ENCODE data around the gene MCTP1. TPM values are rescaled to one million over a fixed set of nuclear protein-coding genes. Genes with fewer than 3 reads are reported as not detected.

MCTP1 gene
- total and polyA plus RNA-seq, 2 of the 13 experiments (the other 11 are each of a cell fraction or from before 2014, with no cell fraction given): 0.15 to 0.48 TPM

GRCh38 chr5:94906750-94907149 lies 378.1 kb downstream of the MCTP1 start:
- H3K27ac ChIP-seq (ENCODE audit: extremely low read length, insufficient read depth, low read length): no peak overlapping the region
- no peaks in the 10 kb centered on the region for H3K36me3 ChIP-seq (replicated peaks in 1 of 2; ENCODE audit: control insufficient read depth in 1 of 2, insufficient read depth in 2 of 2, low read length in 2 of 2)
- intact Hi-C loops (cut with micrococcal nuclease; ENCODE audit: unreplicated experiment): no loop called here
- H3K27me3 ChIP-seq (ENCODE audit: control insufficient read depth in 1 of 2, insufficient read depth in 2 of 2, low read length in 2 of 2): no peaks in the 10 kb centered on the region
- H2AFZ ChIP-seq (ENCODE audit: low read length): no peak overlapping the region
- no peaks in the 10 kb centered on the region for H3K79me2 ChIP-seq (ENCODE audit: insufficient read depth, low read length)
- FAIRE-seq (no peak), DNase-seq (ENCODE audit: low spot score) (no peak), ATAC-seq (no peak)
- no peak overlapping the region for H3K4me3 ChIP-seq (replicated peaks in 1 of 3; ENCODE audit: insufficient read depth in 1 of 3, low read depth in 2 of 3, low read length in 3 of 3)
- no TSS peak for BruUV-seq (replicated peaks)
- no peak overlapping the region for H3K4me2 ChIP-seq (ENCODE audit: low read depth, low read length)
- no peaks in the 10 kb centered on the region for H3K4me1 ChIP-seq (ENCODE audit: insufficient read depth, low read length)
- no peaks in the 10 kb centered on the region for H3K9me3 ChIP-seq (ENCODE audit: low read length)
- TF ChIP-seq ZNF737 (CRISPR knock-in tag; IDR thresholded peaks at IDR 0.05; ENCODE audit: borderline replicate concordance) (no peak), ERF (CRISPR knock-in tag; IDR thresholded peaks at IDR 0.05) (no peak), KAT2B (IDR thresholded peaks at IDR 0.05; ENCODE audit: borderline replicate concordance, low read depth, low read length) (no peak)
- TF ChIP-seq, protein P1, sequence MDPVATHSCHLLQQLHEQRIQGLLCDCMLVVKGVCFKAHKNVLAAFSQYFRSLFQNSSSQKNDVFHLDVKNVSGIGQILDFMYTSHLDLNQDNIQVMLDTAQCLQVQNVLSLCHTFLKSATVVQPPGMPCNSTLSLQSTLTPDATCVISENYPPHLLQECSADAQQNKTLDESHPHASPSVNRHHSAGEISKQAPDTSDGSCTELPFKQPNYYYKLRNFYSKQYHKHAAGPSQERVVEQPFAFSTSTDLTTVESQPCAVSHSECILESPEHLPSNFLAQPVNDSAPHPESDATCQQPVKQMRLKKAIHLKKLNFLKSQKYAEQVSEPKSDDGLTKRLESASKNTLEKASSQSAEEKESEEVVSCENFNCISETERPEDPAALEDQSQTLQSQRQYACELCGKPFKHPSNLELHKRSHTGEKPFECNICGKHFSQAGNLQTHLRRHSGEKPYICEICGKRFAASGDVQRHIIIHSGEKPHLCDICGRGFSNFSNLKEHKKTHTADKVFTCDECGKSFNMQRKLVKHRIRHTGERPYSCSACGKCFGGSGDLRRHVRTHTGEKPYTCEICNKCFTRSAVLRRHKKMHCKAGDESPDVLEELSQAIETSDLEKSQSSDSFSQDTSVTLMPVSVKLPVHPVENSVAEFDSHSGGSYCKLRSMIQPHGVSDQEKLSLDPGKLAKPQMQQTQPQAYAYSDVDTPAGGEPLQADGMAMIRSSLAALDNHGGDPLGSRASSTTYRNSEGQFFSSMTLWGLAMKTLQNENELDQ (CRISPR knock-in tag; IDR thresholded peaks at IDR 0.05; ENCODE audit: borderline replicate concordance): no peak
- in situ Hi-C loops (cut with HindIII; ENCODE audit: extremely low pct_ligation_motif_present, low pct_unique_long_range_greater_than_20kb): no loop called here
- ChIA-PET POLR2A (no interaction called here), CTCF (ENCODE audit: low intra/inter-chr PET ratio, low total read pairs) (no interaction called here)
- H3K9ac ChIP-seq (ENCODE audit: insufficient read depth, low read depth, low read length): no peak overlapping the region
- H4K20me1 ChIP-seq (ENCODE audit: insufficient read depth, low read length): no peaks in the 10 kb centered on the region

DNA sequence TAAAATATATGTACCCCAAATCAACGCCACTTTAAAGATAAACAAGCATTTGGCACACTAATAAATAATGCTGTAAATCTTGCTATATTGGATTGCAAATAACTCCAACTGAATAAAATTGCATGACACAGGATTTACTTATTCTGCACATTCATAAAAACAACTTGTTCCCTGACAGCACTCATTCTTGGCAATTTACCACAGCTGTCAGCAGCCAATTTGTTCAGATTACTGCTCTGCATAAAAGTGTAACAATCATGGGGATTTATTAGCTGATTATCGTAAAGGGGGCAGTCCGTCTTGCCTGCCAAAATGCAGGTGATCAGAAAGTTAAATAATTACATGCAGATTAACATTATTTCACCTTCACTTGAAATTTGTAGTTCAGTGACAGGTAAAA lies 381.2 kb downstream of the MCTP1 start:
- no peaks in the 10 kb centered on the region for H3K79me2 ChIP-seq (ENCODE audit: insufficient read depth, low read length)
- intact Hi-C loops (cut with micrococcal nuclease; ENCODE audit: unreplicated experiment) (no loop called here), in situ Hi-C loops (cut with HindIII; ENCODE audit: extremely low pct_ligation_motif_present, low pct_unique_long_range_greater_than_20kb) (no loop called here)
- H3K4me1 ChIP-seq (ENCODE audit: insufficient read depth, low read length): no peaks in the 10 kb centered on the region
- ATAC-seq (no peak), DNase-seq (ENCODE audit: low spot score) (no peak), FAIRE-seq (no peak)
- no peaks in the 10 kb centered on the region for H4K20me1 ChIP-seq (ENCODE audit: insufficient read depth, low read length)
- no peaks in the 10 kb centered on the region for H3K36me3 ChIP-seq (replicated peaks in 1 of 2; ENCODE audit: control insufficient read depth in 1 of 2, insufficient read depth in 2 of 2, low read length in 2 of 2)
- no peak overlapping the region for H3K9ac ChIP-seq (ENCODE audit: insufficient read depth, low read depth, low read length)
- no peak overlapping the region for H3K27ac ChIP-seq (ENCODE audit: extremely low read length, insufficient read depth, low read length)
- 22% methylated on average over 3 of the region's 3 CpGs for WGBS (ENCODE audit: low lambda C conversion rate)
- no peak overlapping the region for H3K4me3 ChIP-seq (replicated peaks in 1 of 3; ENCODE audit: insufficient read depth in 1 of 3, low read depth in 2 of 3, low read length in 3 of 3)
- H2AFZ ChIP-seq (ENCODE audit: low read length): no peak overlapping the region
- ChIA-PET CTCF (ENCODE audit: low intra/inter-chr PET ratio, low total read pairs) (no interaction called here), POLR2A (no interaction called here)
- no peaks in the 10 kb centered on the region for H3K27me3 ChIP-seq (ENCODE audit: control insufficient read depth in 1 of 2, insufficient read depth in 2 of 2, low read length in 2 of 2)
- H3K9me3 ChIP-seq (ENCODE audit: low read length): no peaks in the 10 kb centered on the region
- no TSS peak for BruUV-seq (replicated peaks)
- H3K4me2 ChIP-seq (ENCODE audit: low read depth, low read length): no peak overlapping the region
- TF ChIP-seq ZFAT (CRISPR knock-in tag; conservative IDR thresholded peaks at IDR 0.05) (no peak), ZNF652 (CRISPR knock-in tag; IDR thresholded peaks at IDR 0.05; ENCODE audit: borderline replicate concordance, low read depth) (no peak), HNRNPL (IDR thresholded peaks at IDR 0.05; ENCODE audit: low read depth, low read length) (no peak), PITX1 (CRISPR knock-in tag; IDR thresholded peaks at IDR 0.05) (no peak), ZFX (CRISPR knock-in tag; IDR thresholded peaks at IDR 0.05; ENCODE audit: low read depth) (no peak), ZNF383 (CRISPR knock-in tag; IDR thresholded peaks at IDR 0.05; ENCODE audit: borderline replicate concordance) (no peak), HOXD1 (CRISPR knock-in tag; IDR thresholded peaks at IDR 0.05) (no peak), HMGA1 (CRISPR knock-in tag; conservative IDR thresholded peaks at IDR 0.05) (no peak), MEIS2 (CRISPR knock-in tag; IDR thresholded peaks at IDR 0.05) (no peak)
- TF ChIP-seq, protein P2, sequence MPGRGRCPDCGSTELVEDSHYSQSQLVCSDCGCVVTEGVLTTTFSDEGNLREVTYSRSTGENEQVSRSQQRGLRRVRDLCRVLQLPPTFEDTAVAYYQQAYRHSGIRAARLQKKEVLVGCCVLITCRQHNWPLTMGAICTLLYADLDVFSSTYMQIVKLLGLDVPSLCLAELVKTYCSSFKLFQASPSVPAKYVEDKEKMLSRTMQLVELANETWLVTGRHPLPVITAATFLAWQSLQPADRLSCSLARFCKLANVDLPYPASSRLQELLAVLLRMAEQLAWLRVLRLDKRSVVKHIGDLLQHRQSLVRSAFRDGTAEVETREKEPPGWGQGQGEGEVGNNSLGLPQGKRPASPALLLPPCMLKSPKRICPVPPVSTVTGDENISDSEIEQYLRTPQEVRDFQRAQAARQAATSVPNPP (CRISPR knock-in tag; IDR thresholded peaks at IDR 0.05): no peak
